MCF 10A (cell line): ENCODE results near the gene CES1. TPM values are rescaled to one million over a fixed set of nuclear protein-coding genes. Genes with fewer than 3 reads are reported as not detected.

Experiments
- BruUV-seq: library from RNA; stranded (reverse); fragments of 400-500 nt; replicated peaks from 2 replicates; lab custom pipeline; 2021; lab: Mats Ljungman, UMichigan
- CTCF ChIA-PET: fragments of 300-600 bp; sonication (Branson Sonifier 250); formaldehyde crosslinking; extraction: SDS; loops from one replicate; lab custom pipeline; 2021; ENCODE audit warnings: antibody characterized with exemption, inconsistent platforms; lab: Yijun Ruan, JAX
- POLR2A ChIA-PET: fragments of 300-600, 350-650 bp; sonication (Branson Sonifier 250); formaldehyde crosslinking; extraction: SDS; loops from one replicate; lab custom pipeline; 2020; ENCODE audit warnings: antibody characterized with exemption, inconsistent platforms; lab: Yijun Ruan, JAX
- DNase-seq: peaks from one replicate; pipeline ENCODE4 v3.0.0-alpha.2; 2018; ENCODE audit not compliant: unreplicated experiment
- H3K27ac Mint-ChIP-seq: one replicate; pipeline ENCODE4 v1.8.0; 2022; ENCODE audit warnings: mild to moderate bottlenecking, low read depth, mixed read lengths; ENCODE audit not compliant: unreplicated experiment
- H3K27me3 Mint-ChIP-seq: one replicate; pipeline ENCODE4 v1.8.0; 2022; ENCODE audit warnings: mixed read lengths; ENCODE audit not compliant: insufficient read depth, unreplicated experiment
- H3K36me3 Mint-ChIP-seq: one replicate; pipeline ENCODE4 v1.8.0; 2022; ENCODE audit warnings: mild to moderate bottlenecking, moderate library complexity, mixed read lengths; ENCODE audit not compliant: insufficient read depth, unreplicated experiment
- H3K4me1 Mint-ChIP-seq: one replicate; pipeline ENCODE4 v1.8.0; 2022; ENCODE audit warnings: mixed read lengths; ENCODE audit not compliant: insufficient read depth, unreplicated experiment
- H3K4me3 Mint-ChIP-seq: one replicate; pipeline ENCODE4 v1.8.0; 2022; ENCODE audit warnings: mild to moderate bottlenecking, moderate library complexity, mixed read lengths; ENCODE audit not compliant: unreplicated experiment
- H3K9me3 Mint-ChIP-seq: one replicate; pipeline ENCODE4 v1.8.0; 2022; ENCODE audit warnings: mixed read lengths; ENCODE audit not compliant: unreplicated experiment
- CTCF ChIP-seq: fragments of 200-600 bp; IDR thresholded peaks from one replicate; pipeline ENCODE4 v1.8.0; 2022; ENCODE audit warnings: antibody characterized with exemption, mild to moderate bottlenecking; ENCODE audit not compliant: unreplicated experiment
- intact Hi-C: fragments of 100-400 bp; cut with micrococcal nuclease; formaldehyde crosslinking; loops from 2 replicates; pipeline ENCODE4 v1.14.1; 2022
- total RNA-seq: library from RNA; stranded (reverse); gene quantifications from 2 replicates; pipeline ENCODE4 v1.2.3, GENCODE V29; 2022

Gene CES1
- total RNA-seq, 1 experiment from 2014 or later: not detected

GRCh38 chr16:55849536-55849935 lies 16.6 kb upstream of the CES1 start:
- peaks cover 40% of the 10 kb centered on the region for H3K27me3 Mint-ChIP-seq
- BruUV-seq: no TSS peak
- no peak for DNase-seq
- no peak overlapping the region for H3K27ac Mint-ChIP-seq
- POLR2A ChIA-PET: no interaction called here
- H3K4me1 Mint-ChIP-seq: no peaks in the 10 kb centered on the region
- intact Hi-C loops: no loop called here
- no peak for TF ChIP-seq CTCF
- no peaks in the 10 kb centered on the region for H3K9me3 Mint-ChIP-seq
- H3K36me3 Mint-ChIP-seq: no peaks in the 10 kb centered on the region
- H3K4me3 Mint-ChIP-seq: no peak overlapping the region
- CTCF ChIA-PET: interaction anchor here (1.1 to 2.3 kb wide), 4 partner anchors 137 to 385 kb away, joined by 3 to 8 read pairs (median 4); no protein-coding TSS in a partner anchor

GRCh38 chr16:55846598-55847346 lies 13.9 kb upstream of the CES1 start:
- POLR2A ChIA-PET: no interaction called here
- Mint-ChIP-seq H3K27ac (no peak overlapping the region), H3K4me3 (no peak overlapping the region), H3K9me3 (no peaks in the 10 kb centered on the region), H3K36me3 (no peaks in the 10 kb centered on the region), H3K4me1 (no peaks in the 10 kb centered on the region), H3K27me3 (peaks cover 38% of the 10 kb centered on the region)
- no peak for DNase-seq
- no peak for TF ChIP-seq CTCF
- BruUV-seq: no TSS peak
- CTCF ChIA-PET: interaction anchor here (1.0 to 1.7 kb wide), 4 partner anchors 134 to 143 kb away, joined by 3 to 9 read pairs (median 4); no protein-coding TSS in a partner anchor
- intact Hi-C loops: no loop called here

GRCh38 chr16:55843105-55843395 lies 10.2 kb upstream of the CES1 start:
- Mint-ChIP-seq H3K4me1 (no peaks in the 10 kb centered on the region), H3K36me3 (no peaks in the 10 kb centered on the region), H3K4me3 (no peak overlapping the region), H3K9me3 (no peaks in the 10 kb centered on the region), H3K27ac (no peak overlapping the region), H3K27me3 (peaks cover 21% of the 10 kb centered on the region)
- BruUV-seq: no TSS peak
- no peak for TF ChIP-seq CTCF
- intact Hi-C loops: loop anchor here (5.0 kb wide), 2 partner anchors 301 to 376 kb away; no protein-coding TSS in a partner anchor
- ChIA-PET CTCF (interaction anchor here (4.2 to 5.0 kb wide), 2 partner anchors 129 to 137 kb away, joined by 55 to 112 read pairs; no protein-coding TSS in a partner anchor), POLR2A (no interaction called here)
- no peak for DNase-seq

GRCh38 chr16:55842369-55843104 lies 9.6 kb upstream of the CES1 start:
- BruUV-seq: no TSS peak
- DNase-seq: peak; percentile 66
- H3K9me3 Mint-ChIP-seq: no peaks in the 10 kb centered on the region
- no peaks in the 10 kb centered on the region for H3K4me1 Mint-ChIP-seq
- H3K27ac Mint-ChIP-seq: no peak overlapping the region
- peak; percentile 59 for TF ChIP-seq CTCF
- H3K36me3 Mint-ChIP-seq: no peaks in the 10 kb centered on the region
- peaks cover 19% of the 10 kb centered on the region for H3K27me3 Mint-ChIP-seq
- CTCF ChIA-PET: interaction anchor here (0.6 to 5.0 kb wide), 12 partner anchors 16 to 953 kb away, joined by 3 to 112 read pairs (median 4); no protein-coding TSS in a partner anchor
- H3K4me3 Mint-ChIP-seq: no peak overlapping the region
- intact Hi-C loops: loop anchor here (1.0 to 5.0 kb wide), 3 partner anchors 130 to 375 kb away; no protein-coding TSS in a partner anchor
- POLR2A ChIA-PET: interaction anchor here (1.1 kb wide), 1 partner anchor 128 kb away, joined by 3 read pairs; no protein-coding TSS in a partner anchor
